Gastroesophageal sphincter (tissue), 4 donors: ENCODE data around the gene RNF187. TPM values are rescaled to one million over a fixed set of nuclear protein-coding genes. Genes with fewer than 3 reads are reported as not detected.

Experiments used
- ATAC-seq: fragments of 150-250 bp; one replicate; pipeline ENCODE4 v1.9.1; 2016; ENCODE audit warnings: mild to moderate bottlenecking, moderate library complexity
- H3K27ac ChIP-seq, 4 donors: fragments of 200-600 bp; sonication (generic) in 3 of 4; 1 replicate in 3 of 4; 2 replicates in 1 of 4; pipeline ENCODE4 v1.5.1; 2016 to 2019
- H3K27me3 ChIP-seq: fragments of 200-600 bp; sonication (generic); one replicate; pipeline ENCODE4 v1.5.1; 2019
- H3K36me3 ChIP-seq, 2 donors: fragments of 200-600 bp; sonication (generic); one replicate each; pipeline ENCODE4 v1.5.1; 2019; ENCODE audit warnings: control low read depth in 1 of 2
- H3K4me1 ChIP-seq, 3 donors: fragments of 200-600 bp; sonication (generic); 1 replicate in 2 of 3; 2 replicates in 1 of 3; pipeline ENCODE4 v1.5.1; 2016 to 2019; ENCODE audit warnings: control low read depth in 2 of 3
- H3K4me3 ChIP-seq, 2 donors: fragments of 200-600 bp; sonication (generic); one replicate each; pipeline ENCODE4 v1.5.1; 2019; ENCODE audit warnings: mild to moderate bottlenecking in 1 of 2, moderate library complexity in 1 of 2
- H3K9me3 ChIP-seq, 3 donors: fragments of 200-600 bp; sonication (generic); one replicate each; pipeline ENCODE4 v1.5.1; 2017 to 2019; ENCODE audit warnings: control low read depth in 2 of 3
- EP300 ChIP-seq: sonication (generic); formaldehyde crosslinking; IDR thresholded peaks from one replicate; pipeline ENCODE4 v1.6.1; 2017; ENCODE audit warnings: antibody characterized with exemption, mild to moderate bottlenecking
- POLR2A ChIP-seq, 2 donors: fragments of 450-650 bp; IDR thresholded peaks; one replicate each; pipeline ENCODE4 v1.6.1; 2017; ENCODE audit warnings: antibody characterized with exemption in 2 of 2, mild to moderate bottlenecking in 2 of 2, moderate library complexity in 1 of 2
- POLR2AphosphoS5 ChIP-seq: sonication (generic); formaldehyde crosslinking; IDR thresholded peaks from one replicate; pipeline ENCODE4 v1.6.1; 2017; ENCODE audit warnings: antibody characterized with exemption
- WGBS, 2 donors: methylation state at CpG; one replicate each; pipeline ENCODE4 v1.1.5; 2018; ENCODE audit warnings: low coverage in 1 of 2; 5-methylcytosine and 5-hydroxymethylcytosine counted together
- total RNA-seq, 4 donors: library from RNA; depleted of rRNA; stranded (reverse); fragments of >200 nt; gene quantifications; one replicate each; pipeline ENCODE4 v1.1.0, GENCODE V29; 2016
- TF ChIP-seq, protein P1 (sequence below), 4 experiments: fragments of 200-600 bp in 2 of 4; fragments of 450-650 bp in 2 of 4; sonication (generic) in 1 of 4; IDR thresholded peaks; one replicate each; pipeline ENCODE4 v1.5.1; 2017 to 2019; ENCODE audit warnings: antibody characterized with exemption in 4 of 4, mild to moderate bottlenecking in 2 of 4, moderate library complexity in 2 of 4

The RNF187 gene
- total RNA-seq, 4 donors from 2014 or later: 33.9 to 80.6 (median 52.4) TPM

DNA sequence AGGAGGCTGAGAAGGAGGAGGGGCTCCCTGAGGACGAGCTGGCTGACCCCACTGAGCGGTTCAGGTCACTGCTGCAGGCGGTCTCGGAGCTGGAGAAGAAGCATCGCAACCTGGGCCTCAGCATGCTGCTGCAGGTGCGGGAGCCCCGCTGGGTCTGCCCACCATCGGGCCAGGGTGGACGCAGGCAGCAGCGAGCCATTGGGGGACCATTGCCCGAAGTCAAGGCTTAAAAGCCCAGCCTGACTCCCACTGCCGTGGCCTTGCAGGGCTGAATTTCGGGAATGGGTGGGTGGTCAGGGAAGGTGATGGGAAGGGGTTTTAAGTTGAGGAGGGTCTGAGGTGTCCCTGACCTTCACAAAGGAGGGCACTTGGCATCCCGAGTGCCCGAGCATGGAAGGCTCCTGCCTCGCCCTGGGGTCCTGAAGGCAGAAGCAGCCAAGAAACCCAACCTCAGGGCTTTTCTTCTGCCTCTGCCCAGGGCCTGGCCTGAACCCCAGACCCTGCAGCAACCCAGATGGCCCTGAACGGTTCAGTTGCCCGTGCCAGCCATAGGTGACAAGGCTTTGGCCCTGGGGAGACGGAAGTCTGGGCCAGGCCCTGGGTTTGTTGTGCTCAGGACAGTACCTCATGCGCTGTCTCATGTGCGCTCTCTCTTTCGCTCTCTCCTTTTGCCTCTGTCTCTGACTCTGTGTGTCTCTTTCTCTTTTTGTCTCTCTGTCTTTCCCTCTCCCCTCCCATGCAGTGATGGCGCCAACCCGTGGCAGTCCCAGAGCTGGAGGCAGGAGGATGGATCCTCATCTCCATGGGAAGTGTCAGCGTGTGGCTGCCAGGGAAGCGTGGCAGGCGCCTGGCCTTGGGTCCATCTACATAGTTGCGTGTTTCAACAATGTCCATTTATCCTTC lies 6.2 kb downstream of the RNF187 start:
- Histone ChIP-seq H3K36me3 (peaks cover 0 to 83% of the 10 kb centered on the region in 2 donors), H3K9me3 (no peaks in the 10 kb centered on the region), H3K4me1 (peaks cover 0 to 28% (median 5%) of the 10 kb centered on the region in 3 donors), H3K4me3 (no peak overlapping the region), H3K27me3 (no peaks in the 10 kb centered on the region), H3K27ac (no peak overlapping the region)
- TF ChIP-seq POLR2AphosphoS5: no peak
- no peak for TF ChIP-seq POLR2A (IDR thresholded peaks at IDR 0.05)
- TF ChIP-seq, protein P1, sequence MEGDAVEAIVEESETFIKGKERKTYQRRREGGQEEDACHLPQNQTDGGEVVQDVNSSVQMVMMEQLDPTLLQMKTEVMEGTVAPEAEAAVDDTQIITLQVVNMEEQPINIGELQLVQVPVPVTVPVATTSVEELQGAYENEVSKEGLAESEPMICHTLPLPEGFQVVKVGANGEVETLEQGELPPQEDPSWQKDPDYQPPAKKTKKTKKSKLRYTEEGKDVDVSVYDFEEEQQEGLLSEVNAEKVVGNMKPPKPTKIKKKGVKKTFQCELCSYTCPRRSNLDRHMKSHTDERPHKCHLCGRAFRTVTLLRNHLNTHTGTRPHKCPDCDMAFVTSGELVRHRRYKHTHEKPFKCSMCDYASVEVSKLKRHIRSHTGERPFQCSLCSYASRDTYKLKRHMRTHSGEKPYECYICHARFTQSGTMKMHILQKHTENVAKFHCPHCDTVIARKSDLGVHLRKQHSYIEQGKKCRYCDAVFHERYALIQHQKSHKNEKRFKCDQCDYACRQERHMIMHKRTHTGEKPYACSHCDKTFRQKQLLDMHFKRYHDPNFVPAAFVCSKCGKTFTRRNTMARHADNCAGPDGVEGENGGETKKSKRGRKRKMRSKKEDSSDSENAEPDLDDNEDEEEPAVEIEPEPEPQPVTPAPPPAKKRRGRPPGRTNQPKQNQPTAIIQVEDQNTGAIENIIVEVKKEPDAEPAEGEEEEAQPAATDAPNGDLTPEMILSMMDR (IDR thresholded peaks at IDR 0.05): no peak
- TF ChIP-seq EP300: no peak
- ATAC-seq: no peak
- 83 to 91% methylated on average over 2 to 8 of the region's 28 CpGs for WGBS, 2 donors

DNA sequence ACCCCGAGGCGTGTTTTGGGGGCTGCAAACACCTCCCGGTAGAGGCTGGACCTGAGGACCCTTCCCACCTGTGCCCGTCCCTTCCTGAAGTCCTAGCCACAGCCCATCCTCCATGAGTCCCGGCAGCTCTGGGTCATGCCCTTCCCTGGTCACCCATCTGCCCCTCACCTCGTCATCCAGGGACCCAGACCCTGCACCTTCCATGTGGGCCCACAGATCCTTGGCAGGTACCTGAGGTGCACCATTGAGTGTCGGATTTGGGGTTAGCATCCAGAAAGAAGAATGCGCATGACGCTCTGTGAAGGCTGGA lies 6.8 kb downstream of the RNF187 start:
- H3K36me3 ChIP-seq: peaks cover 0 to 83% of the 10 kb centered on the region in 2 donors
- H3K9me3 ChIP-seq: no peaks in the 10 kb centered on the region
- no peak for ATAC-seq
- no peak overlapping the region for H3K27ac ChIP-seq
- 84% methylated on average over 7 of the region's 9 CpGs; no CpG with 5 or more reads in 1 of the 2 donors for WGBS, 2 donors
- H3K4me1 ChIP-seq: peaks cover 0 to 21% (median 0%) of the 10 kb centered on the region in 3 donors
- no peaks in the 10 kb centered on the region for H3K27me3 ChIP-seq
- TF ChIP-seq, protein P1 (IDR thresholded peaks at IDR 0.05): no peak
- TF ChIP-seq EP300 (no peak), POLR2A (IDR thresholded peaks at IDR 0.05) (no peak), POLR2AphosphoS5 (no peak)
- no peak overlapping the region for H3K4me3 ChIP-seq

DNA sequence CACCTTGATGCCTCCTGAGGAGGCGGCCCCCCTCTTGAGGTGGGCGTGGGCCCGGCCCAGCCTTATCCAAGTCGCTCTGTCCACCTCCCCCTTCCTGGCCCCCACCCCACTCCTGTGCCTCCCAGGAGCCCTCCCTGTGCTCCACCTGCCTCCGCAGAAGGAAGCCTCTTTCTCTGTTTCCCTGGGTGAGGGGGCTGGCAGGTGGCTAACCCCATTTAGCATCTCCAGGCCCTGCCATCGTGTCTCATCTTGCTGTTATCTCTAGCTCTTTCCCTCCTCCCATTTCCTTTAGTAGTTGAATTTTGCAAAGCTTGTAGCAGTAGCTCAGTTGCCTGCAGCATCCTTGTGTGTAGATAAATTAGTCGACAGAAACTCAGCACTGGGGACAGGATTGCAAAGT lies 7.2 kb downstream of the RNF187 start:
- 70% methylated on average over 4 of the region's 7 CpGs; no CpG with 5 or more reads in 1 of the 2 donors for WGBS, 2 donors
- H3K4me1 ChIP-seq: peaks cover 0 to 18% (median 0%) of the 10 kb centered on the region in 3 donors
- ATAC-seq: no peak
- peaks cover 0 to 79% of the 10 kb centered on the region in 2 donors for H3K36me3 ChIP-seq
- no peak overlapping the region for H3K4me3 ChIP-seq
- no peaks in the 10 kb centered on the region for H3K9me3 ChIP-seq
- H3K27ac ChIP-seq: no peak overlapping the region
- H3K27me3 ChIP-seq: no peaks in the 10 kb centered on the region
- TF ChIP-seq, protein P1 (IDR thresholded peaks at IDR 0.05): no peak
- TF ChIP-seq EP300: no peak
- TF ChIP-seq POLR2A (IDR thresholded peaks at IDR 0.05): no peak
- no peak for TF ChIP-seq POLR2AphosphoS5

DNA sequence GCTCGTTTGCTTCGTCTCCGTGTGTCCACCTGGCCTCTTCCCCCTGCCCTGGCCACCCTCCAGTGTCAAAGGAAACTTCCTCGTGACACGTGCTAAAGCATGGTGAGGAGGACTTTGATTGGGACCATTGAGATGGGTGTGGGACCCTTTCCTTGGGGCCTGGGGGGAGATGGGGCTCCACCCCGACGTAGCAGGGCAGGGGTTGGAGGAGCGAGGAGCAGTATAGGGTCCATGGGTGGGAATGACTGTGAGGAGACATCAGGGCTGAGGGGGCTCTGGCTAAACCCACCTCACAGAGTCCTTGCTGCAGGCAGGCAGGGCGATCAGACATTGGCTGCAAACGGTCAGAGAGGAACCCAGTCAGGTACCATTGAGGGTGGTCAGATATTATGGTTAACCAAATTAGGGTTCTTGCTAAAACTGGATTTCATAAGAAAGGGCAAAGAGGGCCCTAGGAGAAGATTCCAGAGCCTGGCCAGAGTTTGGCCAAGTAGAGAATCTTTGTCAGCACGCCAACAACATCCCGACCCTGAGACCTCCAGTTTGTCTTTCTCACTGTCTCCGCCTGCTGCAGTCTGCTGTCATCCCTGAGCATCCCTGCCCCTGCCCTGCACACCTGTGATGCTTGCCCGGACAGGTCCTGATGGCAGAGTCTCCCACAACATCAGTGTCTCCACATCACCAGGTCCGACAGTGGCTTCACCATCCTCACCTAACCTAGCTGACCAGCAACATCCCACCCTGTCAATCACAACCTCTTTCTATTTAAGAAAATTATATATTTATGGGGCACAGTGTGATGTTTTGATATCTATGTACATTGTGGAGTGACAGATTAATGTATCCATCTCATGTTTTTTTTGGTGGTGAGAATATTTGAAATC lies 8.0 kb downstream of the RNF187 start:
- H3K4me1 ChIP-seq: peaks cover 0 to 9% (median 0%) of the 10 kb centered on the region in 3 donors
- 77 to 95% methylated on average over 7 to 11 of the region's 15 CpGs for WGBS, 2 donors

DNA sequence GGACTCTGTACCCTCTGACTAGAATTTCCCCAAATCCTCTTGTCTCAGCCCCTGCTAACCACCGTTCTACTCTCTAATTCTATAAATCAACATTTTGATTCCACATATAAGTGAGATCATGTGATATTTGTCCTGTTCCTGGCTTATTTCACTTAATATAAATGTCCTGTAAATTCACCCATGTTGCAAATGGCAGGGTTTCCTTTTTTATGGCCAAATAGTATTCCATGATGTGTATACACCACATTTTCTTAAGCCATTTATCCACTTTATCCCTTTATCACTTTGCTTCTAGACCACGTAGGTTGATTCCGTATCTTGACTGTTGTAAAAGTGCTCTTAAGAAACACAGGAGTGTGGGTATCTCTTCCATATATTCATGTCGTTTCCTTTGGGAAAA lies 8.9 kb downstream of the RNF187 start:
- Histone ChIP-seq H3K4me1 (peaks cover 0 to 6% (median 0%) of the 10 kb centered on the region in 3 donors), H3K9me3 (no peaks in the 10 kb centered on the region), H3K27ac (no peak overlapping the region), H3K27me3 (no peaks in the 10 kb centered on the region), H3K4me3 (no peak overlapping the region), H3K36me3 (peaks cover 0 to 62% of the 10 kb centered on the region in 2 donors)
- TF ChIP-seq POLR2A (IDR thresholded peaks at IDR 0.05): no peak
- TF ChIP-seq, protein P1 (IDR thresholded peaks at IDR 0.05): no peak
- TF ChIP-seq EP300: no peak
- TF ChIP-seq POLR2AphosphoS5: no peak
- whole genome bisulfite sequencing, 2 donors: 91 to 95% methylated on average over 4 of the region's 4 CpGs
- no peak for ATAC-seq

More for the DNA sequence above, 8.0 kb downstream of the RNF187 start:
- no peaks in the 10 kb centered on the region for H3K27me3 ChIP-seq
- H3K4me3 ChIP-seq: no peak overlapping the region
- no peak for ATAC-seq
- TF ChIP-seq EP300: no peak
- no peak for TF ChIP-seq POLR2A (IDR thresholded peaks at IDR 0.05)
- no peak for TF ChIP-seq POLR2AphosphoS5
- H3K36me3 ChIP-seq: peaks cover 0 to 71% of the 10 kb centered on the region in 2 donors
- H3K9me3 ChIP-seq: no peaks in the 10 kb centered on the region
- no peak overlapping the region for H3K27ac ChIP-seq
